Trophoblast cell (in vitro differentiated cells and primary cell): ENCODE data around the gene MACROH2A1.

ENCODE experiments used
- DNase-seq, 2 donors: peaks; one replicate each; pipeline ENCODE4 v3.0.0-alpha.2; 2016
- H2AFZ ChIP-seq: 2 replicates; pipeline ENCODE4 v1.6.1; 2013; ENCODE audit warnings: low read length, moderate library complexity, mild to moderate bottlenecking; ENCODE audit not compliant: insufficient read depth, poor library complexity
- H2AK5ac ChIP-seq: 2 replicates; pipeline ENCODE4 v1.6.1; 2013; ENCODE audit warnings: mild to moderate bottlenecking, low read length
- H2BK120ac ChIP-seq: 2 replicates; pipeline ENCODE4 v1.6.1; 2013; ENCODE audit warnings: low read length, mild to moderate bottlenecking, moderate library complexity; ENCODE audit not compliant: insufficient read depth, poor library complexity
- H2BK12ac ChIP-seq: 2 replicates; pipeline ENCODE4 v1.6.1; 2013; ENCODE audit warnings: mild to moderate bottlenecking, low read length, moderate library complexity
- H2BK5ac ChIP-seq: 2 replicates; pipeline ENCODE4 v1.6.1; 2013; ENCODE audit warnings: low read length, low read depth, moderate library complexity, mild to moderate bottlenecking; ENCODE audit not compliant: poor library complexity
- H3K14ac ChIP-seq: 2 replicates; pipeline ENCODE4 v1.6.1; 2013; ENCODE audit warnings: mild to moderate bottlenecking, low read length
- H3K18ac ChIP-seq: 2 replicates; pipeline ENCODE4 v1.6.1; 2013; ENCODE audit warnings: mild to moderate bottlenecking, low read length
- H3K23ac ChIP-seq: 2 replicates; pipeline ENCODE4 v1.6.1; 2013; ENCODE audit warnings: low read length
- H3K27ac ChIP-seq: 2 replicates; pipeline ENCODE4 v1.5.1; 2013; ENCODE audit warnings: low read depth, mild to moderate bottlenecking, inconsistent platforms, low read length, moderate library complexity
- H3K27me3 ChIP-seq: 2 replicates; pipeline ENCODE4 v1.6.1; 2013; ENCODE audit warnings: inconsistent platforms, mild to moderate bottlenecking, low read length, moderate library complexity; ENCODE audit not compliant: insufficient read depth
- H3K36me3 ChIP-seq, 2 experiments: 1 replicate in 1 of 2; 2 replicates in 1 of 2; pipeline ENCODE4 v1.6.1; 2013; ENCODE audit warnings: low read length in 2 of 2, mild to moderate bottlenecking in 2 of 2, moderate library complexity in 1 of 2; ENCODE audit not compliant: insufficient read depth in 2 of 2, control insufficient read depth in 1 of 2
- H3K4ac ChIP-seq: 2 replicates; pipeline ENCODE4 v1.6.1; 2013; ENCODE audit warnings: low read depth, mild to moderate bottlenecking, low read length, moderate library complexity
- H3K4me1 ChIP-seq, 2 experiments: 1 replicate in 1 of 2; 2 replicates in 1 of 2; pipeline ENCODE4 v1.6.1; 2013; ENCODE audit warnings: low read length in 2 of 2, mild to moderate bottlenecking in 2 of 2, moderate library complexity in 1 of 2; ENCODE audit not compliant: insufficient read depth in 2 of 2, control insufficient read depth in 1 of 2
- H3K4me2 ChIP-seq: 2 replicates; pipeline ENCODE4 v1.6.1; 2013; ENCODE audit warnings: inconsistent platforms, mild to moderate bottlenecking, low read length, moderate library complexity
- H3K4me3 ChIP-seq: 2 replicates; pipeline ENCODE4 v1.5.1; 2013; ENCODE audit warnings: mild to moderate bottlenecking, low read depth, low read length, inconsistent platforms
- H3K79me1 ChIP-seq: one replicate; pipeline ENCODE4 v1.6.1; 2013; ENCODE audit warnings: low read length
- H3K79me2 ChIP-seq: 2 replicates; pipeline ENCODE4 v1.6.1; 2013; ENCODE audit warnings: low read length, mild to moderate bottlenecking; ENCODE audit not compliant: control insufficient read depth, insufficient read depth, poor library complexity
- H3K9ac ChIP-seq: 2 replicates; pipeline ENCODE4 v1.6.1; 2013; ENCODE audit warnings: mild to moderate bottlenecking, low read length
- H3K9me3 ChIP-seq: 2 replicates; pipeline ENCODE4 v1.6.1; 2013; ENCODE audit warnings: low read depth, mild to moderate bottlenecking, control low read depth, inconsistent platforms, low read length; ENCODE audit not compliant: insufficient read depth
- H4K12ac ChIP-seq: 2 replicates; pipeline ENCODE4 v1.6.1; 2013; ENCODE audit warnings: low read depth, mild to moderate bottlenecking, low read length, moderate library complexity
- H4K8ac ChIP-seq: 2 replicates; pipeline ENCODE4 v1.6.1; 2013; ENCODE audit warnings: low read depth, mild to moderate bottlenecking, low read length, moderate library complexity
- H4K91ac ChIP-seq: one replicate; pipeline ENCODE4 v1.6.1; 2013; ENCODE audit warnings: low read depth, mild to moderate bottlenecking, low read length, moderate library complexity
- WGBS: extraction: QIAGEN DNeasy Blood & Tissue Kit; methylation state at CpG from one replicate; pipeline ENCODE4 v1.1.7; 2013; ENCODE audit warnings: missing lambda C conversion rate; ENCODE audit not compliant: insufficient read length, insufficient coverage; ENCODE audit errors: extremely low coverage; 5-methylcytosine and 5-hydroxymethylcytosine counted together

MACROH2A1 gene

GRCh38 chr5:135356522-135357318, 42.3 kb downstream of the MACROH2A1 start:
- no peak overlapping the region for H2AFZ ChIP-seq
- no peaks in the 10 kb centered on the region for H3K27me3 ChIP-seq
- no peak overlapping the region for H3K27ac ChIP-seq
- no peak overlapping the region for H3K4ac ChIP-seq
- no peak overlapping the region for H2BK120ac ChIP-seq
- H2BK12ac ChIP-seq, result no peak overlapping the region
- no peak overlapping the region for H3K4me3 ChIP-seq
- peak overlapping the region; percentile 12 for H2AK5ac ChIP-seq
- peak overlapping the region; percentile 33 for H3K18ac ChIP-seq
- no peak overlapping the region for H3K4me2 ChIP-seq
- peak overlapping the region; percentile 31 for H4K91ac ChIP-seq
- H3K9ac ChIP-seq, result no peak overlapping the region
- H3K14ac ChIP-seq, result peak overlapping the region; percentile 59
- H3K36me3 ChIP-seq, result peaks cover 31 to 49% of the 10 kb centered on the region in 2 experiments
- H2BK5ac ChIP-seq, result no peak overlapping the region
- H4K8ac ChIP-seq, result no peak overlapping the region
- H3K79me1 ChIP-seq, result peaks cover 3% of the 10 kb centered on the region
- DNase-seq, result no peak
- H3K4me1 ChIP-seq, result peaks cover 10% of the 10 kb centered on the region in 2 experiments
- no peak overlapping the region for H4K12ac ChIP-seq
- no peaks in the 10 kb centered on the region for H3K79me2 ChIP-seq
- no CpG with 5 or more reads among the region's 6 CpGs for whole genome bisulfite sequencing
- no peak overlapping the region for H3K23ac ChIP-seq
- no peaks in the 10 kb centered on the region for H3K9me3 ChIP-seq

DNA sequence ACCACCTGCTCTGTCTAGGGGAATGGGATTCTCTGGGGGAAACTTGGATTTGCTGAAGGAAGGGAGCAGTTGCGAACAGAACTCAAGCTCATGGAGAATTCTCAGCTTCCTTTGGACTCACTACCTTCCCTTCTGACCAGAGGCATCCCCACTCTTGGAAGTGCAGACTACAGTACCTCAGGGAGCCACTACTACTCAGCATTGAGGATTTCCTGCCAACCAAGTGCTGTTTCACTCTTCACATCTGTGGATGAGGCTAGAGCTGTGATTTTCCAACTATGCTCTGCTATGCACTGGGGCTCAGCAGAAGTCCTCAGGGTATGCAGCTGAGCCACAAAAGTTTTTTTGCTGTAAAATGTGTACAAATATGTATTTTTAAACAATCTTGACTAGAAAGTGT, 43.9 kb downstream of the MACROH2A1 start:
- H3K4me1 ChIP-seq, result peaks cover 10% of the 10 kb centered on the region in 2 experiments
- no peak overlapping the region for H2AK5ac ChIP-seq
- no peak overlapping the region for H3K14ac ChIP-seq
- WGBS, result no CpG with 5 or more reads among the region's 1 CpG
- no peak overlapping the region for H3K27ac ChIP-seq
- H4K8ac ChIP-seq, result no peak overlapping the region
- no peak overlapping the region for H4K91ac ChIP-seq
- no peak overlapping the region for H3K23ac ChIP-seq
- no peak overlapping the region for H3K4me2 ChIP-seq
- H4K12ac ChIP-seq, result no peak overlapping the region
- H2BK120ac ChIP-seq, result no peak overlapping the region
- no peak overlapping the region for H3K4me3 ChIP-seq
- H2BK12ac ChIP-seq, result no peak overlapping the region
- H3K9ac ChIP-seq, result no peak overlapping the region
- no peak for DNase-seq
- H3K18ac ChIP-seq, result no peak overlapping the region
- H2BK5ac ChIP-seq, result no peak overlapping the region
- peaks cover 34 to 48% of the 10 kb centered on the region in 2 experiments for H3K36me3 ChIP-seq
- H3K79me1 ChIP-seq, result peaks cover 3% of the 10 kb centered on the region
- H3K4ac ChIP-seq, result no peak overlapping the region
- H2AFZ ChIP-seq, result no peak overlapping the region
- H3K27me3 ChIP-seq, result no peaks in the 10 kb centered on the region
- H3K79me2 ChIP-seq, result no peaks in the 10 kb centered on the region
- H3K9me3 ChIP-seq, result no peaks in the 10 kb centered on the region

DNA sequence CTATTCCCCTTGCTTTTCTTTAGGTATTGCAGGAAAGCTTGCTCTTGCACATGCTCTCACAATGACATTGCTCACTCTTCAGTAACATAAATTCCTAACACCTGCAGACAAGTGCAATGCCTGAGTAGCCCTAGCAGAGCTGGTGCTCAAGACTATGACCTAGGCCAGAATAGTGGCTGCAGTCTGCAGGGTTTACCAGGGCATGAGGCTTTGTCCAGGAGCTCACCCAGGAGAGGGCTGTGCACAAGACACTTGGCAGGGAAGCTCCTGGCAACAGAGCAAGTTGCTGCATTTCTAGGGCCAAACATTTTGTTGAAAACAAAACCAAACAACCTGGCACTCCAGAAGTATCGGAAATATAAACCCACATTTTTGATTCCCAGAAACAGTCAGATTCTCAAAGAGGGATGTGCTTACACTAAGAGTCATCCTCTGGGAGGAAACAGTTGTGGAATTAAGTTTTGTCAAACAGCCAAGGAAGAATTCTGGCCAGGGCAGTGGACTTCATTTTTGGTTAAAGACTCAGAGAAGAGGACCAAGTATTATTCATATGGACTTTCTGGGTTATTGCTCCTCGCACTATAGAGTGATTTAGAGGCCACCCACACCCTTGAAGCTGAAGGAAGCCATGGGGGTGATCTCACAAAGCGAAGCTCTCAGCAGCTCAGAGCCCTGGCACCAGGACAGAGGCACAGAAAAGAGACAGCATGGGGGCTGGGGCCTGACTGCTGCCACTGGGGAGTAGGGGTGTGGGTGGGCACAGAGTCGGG, 44.9 kb downstream of the MACROH2A1 start:
- Histone ChIP-seq H3K14ac (no peak overlapping the region), H3K4me2 (no peak overlapping the region), H4K8ac (no peak overlapping the region), H3K18ac (no peak overlapping the region), H3K36me3 (peaks cover 32 to 49% of the 10 kb centered on the region in 2 experiments), H3K4me3 (no peak overlapping the region), H3K79me2 (no peaks in the 10 kb centered on the region), H2AFZ (no peak overlapping the region), H2AK5ac (no peak overlapping the region), H4K12ac (no peak overlapping the region), H3K4me1 (peaks cover 10% of the 10 kb centered on the region in 2 experiments), H3K27me3 (no peaks in the 10 kb centered on the region), H2BK12ac (no peak overlapping the region), H3K9ac (no peak overlapping the region), H3K4ac (no peak overlapping the region), H2BK5ac (no peak overlapping the region), H3K23ac (no peak overlapping the region), H2BK120ac (no peak overlapping the region), H3K9me3 (no peaks in the 10 kb centered on the region), H3K27ac (no peak overlapping the region), H3K79me1 (peaks cover 3% of the 10 kb centered on the region), H4K91ac (no peak overlapping the region)
- no CpG with 5 or more reads among the region's 4 CpGs for WGBS
- no peak for DNase-seq

GRCh38 chr5:135350536-135350935, 48.5 kb downstream of the MACROH2A1 start:
- no CpG with 5 or more reads among the region's 10 CpGs for WGBS
- Histone ChIP-seq H2BK12ac (no peak overlapping the region), H3K18ac (no peak overlapping the region), H2AK5ac (no peak overlapping the region), H3K4me3 (no peak overlapping the region), H3K79me1 (peaks cover 2% of the 10 kb centered on the region), H3K27me3 (no peaks in the 10 kb centered on the region), H4K91ac (no peak overlapping the region), H3K4me2 (no peak overlapping the region), H3K27ac (no peak overlapping the region), H2BK120ac (no peak overlapping the region), H3K14ac (no peak overlapping the region), H3K79me2 (no peaks in the 10 kb centered on the region), H3K9me3 (no peaks in the 10 kb centered on the region), H2AFZ (no peak overlapping the region), H4K12ac (no peak overlapping the region), H2BK5ac (no peak overlapping the region), H3K4me1 (peaks cover 0 to 11% of the 10 kb centered on the region in 2 experiments), H3K36me3 (peaks cover 26 to 53% of the 10 kb centered on the region in 2 experiments), H3K9ac (no peak overlapping the region), H3K23ac (no peak overlapping the region), H4K8ac (no peak overlapping the region), H3K4ac (no peak overlapping the region)
- DNase-seq, result no peak
